ENCODE results near the gene CD84. TPM values are rescaled to one million over a fixed set of nuclear protein-coding genes. Genes with fewer than 3 reads are reported as not detected.
"Not testable (repeated sequence)": the region's sequence is repeated elsewhere in the genome, so short reads cannot be mapped to it uniquely, and the experiment has no call there.

Gene CD84, protein sequence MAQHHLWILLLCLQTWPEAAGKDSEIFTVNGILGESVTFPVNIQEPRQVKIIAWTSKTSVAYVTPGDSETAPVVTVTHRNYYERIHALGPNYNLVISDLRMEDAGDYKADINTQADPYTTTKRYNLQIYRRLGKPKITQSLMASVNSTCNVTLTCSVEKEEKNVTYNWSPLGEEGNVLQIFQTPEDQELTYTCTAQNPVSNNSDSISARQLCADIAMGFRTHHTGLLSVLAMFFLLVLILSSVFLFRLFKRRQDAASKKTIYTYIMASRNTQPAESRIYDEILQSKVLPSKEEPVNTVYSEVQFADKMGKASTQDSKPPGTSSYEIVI
- total RNA-seq (2014; rRNA removed; shearing (Covaris generic)) = not detected in 2 replicates
- polyA plus RNA-seq (2015; cell fraction: cytosol; rRNA removed) = not detected in 2 replicates
- not detected in 2 replicates for polyA plus RNA-seq (2015; cell fraction: nucleus; rRNA removed)

DNA sequence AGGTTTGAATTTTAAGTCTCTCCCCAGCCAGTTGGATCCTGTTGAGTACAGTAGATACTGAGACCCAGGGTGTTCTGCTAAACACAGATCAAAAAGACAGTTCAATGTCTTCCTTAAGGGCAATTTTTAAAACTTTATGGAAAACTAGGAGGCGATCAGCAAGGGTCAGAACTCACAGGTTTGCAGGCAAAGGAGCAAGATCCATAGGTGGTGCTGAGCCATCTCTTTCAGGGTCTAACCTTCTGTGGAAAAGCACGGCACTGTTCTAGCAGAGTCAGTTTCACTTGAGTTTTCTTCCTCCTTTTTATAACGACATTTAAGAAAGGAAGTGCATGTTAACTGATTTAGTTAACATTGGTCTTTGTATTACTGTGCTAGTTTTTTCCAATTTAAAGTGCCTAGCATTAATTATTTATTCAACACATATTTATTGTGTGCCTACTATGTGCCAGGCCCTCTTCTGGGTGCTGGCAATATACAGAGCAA lies at the start of gene CD84:
TSS of gene CD84 (minus strand) at position 281 of the 486 bp plus-strand sequence. CDS start at position 222, 59 bp downstream.
- DNase-seq (ENCODE audit: low read depth) = no peak

DNA sequence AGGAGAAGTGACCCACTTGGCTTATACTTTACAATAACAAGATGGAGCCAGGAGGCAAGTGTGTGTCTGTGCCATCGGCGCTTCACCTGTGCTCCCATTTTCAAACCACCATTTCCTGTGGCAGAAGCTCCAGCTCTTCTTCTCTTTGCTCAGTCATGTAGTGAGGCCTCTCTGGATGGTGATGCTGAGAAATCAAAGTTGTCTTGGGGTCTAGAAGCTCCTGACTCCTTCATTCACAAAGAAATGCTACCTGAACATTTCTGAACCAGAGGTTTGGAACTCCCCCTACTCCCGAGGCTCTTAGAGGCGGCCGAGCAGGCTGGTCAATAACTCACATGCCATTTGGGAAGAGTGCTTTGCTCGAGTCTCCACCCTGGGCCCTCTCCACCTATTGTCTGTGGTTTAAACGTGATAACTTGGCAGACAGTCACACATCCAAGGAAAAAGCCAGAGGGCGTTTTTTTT lies 49.5 kb upstream of the CD84 start:
- no peak for DNase-seq (ENCODE audit: low read depth)

DNA sequence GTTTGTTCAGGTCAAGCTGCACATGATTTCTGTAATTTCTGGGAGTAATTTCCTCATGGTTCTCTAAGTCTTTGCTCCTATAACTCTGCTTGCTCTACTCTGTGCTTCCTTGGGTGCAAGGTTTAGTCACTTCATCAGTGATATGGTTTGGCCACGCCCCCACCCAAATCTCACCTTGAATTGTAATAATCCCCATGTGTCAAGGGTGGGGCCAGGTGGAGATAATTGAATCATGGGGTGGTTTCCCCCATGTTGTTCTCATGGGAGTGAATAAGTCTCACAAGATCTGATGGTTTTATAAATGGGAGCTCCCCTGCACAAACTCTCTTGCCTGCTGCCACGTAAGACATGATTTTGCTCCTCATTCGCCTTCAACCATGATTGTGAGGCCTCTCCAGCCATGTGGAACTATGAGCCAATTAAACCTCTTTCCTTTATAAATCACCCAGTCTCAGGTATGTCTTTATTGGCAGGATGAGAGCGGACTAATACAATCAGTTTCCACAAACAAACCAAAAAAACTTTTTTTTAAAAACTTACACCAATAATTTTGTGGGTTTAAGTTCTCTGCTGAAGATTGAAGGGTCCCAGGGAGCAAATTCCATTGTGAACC lies 48.5 kb upstream of the CD84 start:
- DNase-seq (ENCODE audit: low read depth) = not testable (repeated sequence)

DNA sequence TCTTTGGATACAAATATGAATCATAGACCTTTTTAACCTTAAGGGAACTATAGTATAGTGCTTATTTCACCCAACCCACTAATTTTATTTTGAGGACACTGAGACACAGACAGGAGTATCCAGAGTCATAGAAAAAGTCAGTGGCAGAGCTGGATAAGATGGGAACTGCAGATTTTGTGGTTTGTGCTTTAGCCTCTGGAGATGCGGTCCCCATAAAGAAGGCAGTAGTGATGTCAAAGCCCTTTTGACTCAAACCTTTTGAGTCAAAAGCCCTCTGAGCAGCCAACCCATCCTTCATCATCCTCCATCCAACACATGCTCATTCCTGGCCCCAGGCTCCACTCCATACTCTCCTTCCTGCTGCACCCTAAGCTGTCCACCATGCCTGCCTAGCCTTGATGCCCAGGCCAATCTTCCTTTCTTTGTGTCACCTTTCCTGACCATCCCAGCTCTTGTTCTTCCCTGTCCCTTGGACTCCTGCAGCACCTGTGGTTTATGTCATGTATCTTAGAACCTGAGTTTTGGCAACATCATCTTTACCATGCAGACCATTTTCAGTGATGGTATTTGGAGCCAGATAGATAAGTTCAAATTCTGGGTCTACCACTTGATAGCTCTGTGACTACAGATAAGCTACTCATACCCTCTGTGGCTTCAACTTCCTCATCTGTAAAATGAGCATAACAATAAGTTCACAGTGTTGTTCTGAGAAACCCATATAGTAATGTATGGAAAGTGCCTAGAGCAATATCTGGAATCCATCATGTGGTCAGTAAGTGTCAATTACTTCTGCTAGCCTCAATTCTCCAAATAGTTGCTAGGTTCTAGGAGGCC lies 47.4 kb upstream of the CD84 start:
- DNase-seq (ENCODE audit: low read depth) = no peak

DNA sequence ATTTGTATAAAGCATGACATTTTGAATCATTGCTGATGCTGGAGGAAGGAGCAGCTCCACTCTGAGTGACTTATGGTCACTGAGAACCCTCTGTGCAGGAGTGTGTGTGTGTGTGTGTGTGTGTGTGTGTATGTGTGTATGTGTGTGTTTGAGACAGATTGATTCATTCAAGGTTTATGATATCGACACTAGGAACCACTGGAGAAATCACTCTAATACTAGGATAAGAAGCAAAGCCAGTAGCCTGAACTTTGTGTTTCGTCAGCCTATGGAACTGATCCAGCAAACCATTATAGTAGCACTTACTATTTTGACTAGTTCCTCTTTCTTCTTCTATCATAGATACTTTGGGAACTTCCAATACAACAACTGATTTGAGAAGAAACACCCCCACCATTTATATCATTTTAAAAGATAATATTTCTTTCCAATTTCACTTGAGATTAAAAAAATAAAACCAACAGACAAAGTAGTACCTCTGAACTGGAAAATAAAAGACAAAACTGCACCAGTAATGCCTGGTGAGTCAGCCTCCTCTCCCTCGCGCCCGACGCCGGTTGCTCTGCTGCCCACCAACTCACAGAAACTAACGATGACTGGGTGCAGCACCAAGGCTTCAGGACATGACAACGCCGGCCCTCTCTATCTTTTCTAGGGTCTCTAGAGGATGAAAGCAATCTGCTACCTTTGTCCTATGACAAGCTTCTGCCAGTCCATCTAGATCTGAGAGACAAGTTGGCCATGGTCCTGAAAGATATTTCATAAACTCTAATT lies 46.6 kb upstream of the CD84 start:
- peak; percentile 29 for DNase-seq (ENCODE audit: low read depth)

DNA sequence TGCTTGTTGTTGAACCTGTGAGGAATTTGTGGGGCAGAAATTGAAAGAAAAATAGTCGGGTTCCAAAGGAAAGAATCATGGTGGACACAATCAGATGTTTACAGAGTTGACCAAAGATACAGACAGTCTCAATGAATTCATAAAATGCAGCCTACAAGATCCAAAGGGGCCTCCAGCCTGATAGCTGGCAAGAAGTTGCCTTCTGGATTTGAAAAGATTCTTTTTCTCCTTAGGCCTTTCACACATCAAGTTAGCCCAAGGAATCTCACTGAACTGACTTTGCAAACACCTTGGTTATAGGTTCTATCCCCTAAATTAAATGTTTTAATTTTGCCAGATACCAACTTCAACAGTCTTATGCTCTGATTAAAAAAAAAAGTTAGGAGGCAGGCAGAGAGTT lies 46.0 kb upstream of the CD84 start:
- DNase-seq (ENCODE audit: low read depth) = no peak

DNA sequence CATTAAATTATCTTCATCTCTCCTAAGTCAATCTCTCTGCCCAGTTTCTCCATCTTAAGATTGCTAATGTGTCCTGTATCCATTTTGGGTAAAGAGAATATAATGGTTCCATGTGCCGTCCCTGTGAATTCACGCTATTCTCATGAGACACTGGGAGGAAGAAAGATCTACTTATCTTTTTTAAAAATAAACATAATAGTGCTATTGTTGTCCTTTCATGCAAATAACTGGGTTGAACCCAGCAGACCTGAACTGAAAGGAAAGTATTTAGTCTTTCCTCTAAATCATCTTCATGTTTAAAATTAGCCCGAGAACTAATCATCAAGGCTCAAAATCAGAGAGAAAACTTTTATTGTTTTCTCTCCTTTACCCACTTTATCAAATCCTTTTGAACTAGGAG lies 45.2 kb upstream of the CD84 start:
- DNase-seq (ENCODE audit: low read depth) = no peak

DNA sequence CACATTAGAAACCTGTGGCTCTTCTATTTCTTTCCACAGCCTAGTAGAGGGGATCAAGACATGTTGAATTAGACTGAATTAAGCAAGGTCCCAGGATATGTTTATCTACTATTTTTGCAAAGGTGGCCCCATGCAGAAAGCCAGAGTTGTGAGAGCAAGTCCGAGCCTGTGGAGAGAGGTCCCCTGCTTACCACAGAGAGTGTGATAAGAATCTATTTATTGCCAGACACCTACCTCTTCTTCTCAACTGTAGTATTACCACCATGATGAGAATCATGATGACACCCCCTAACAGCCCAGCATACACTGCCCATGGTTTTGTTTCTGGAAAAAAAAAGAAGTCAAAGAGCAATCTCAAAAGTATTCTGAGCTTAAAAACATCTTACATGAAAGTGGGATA lies 44.6 kb upstream of the CD84 start:
- no peak for DNase-seq (ENCODE audit: low read depth)

DNA sequence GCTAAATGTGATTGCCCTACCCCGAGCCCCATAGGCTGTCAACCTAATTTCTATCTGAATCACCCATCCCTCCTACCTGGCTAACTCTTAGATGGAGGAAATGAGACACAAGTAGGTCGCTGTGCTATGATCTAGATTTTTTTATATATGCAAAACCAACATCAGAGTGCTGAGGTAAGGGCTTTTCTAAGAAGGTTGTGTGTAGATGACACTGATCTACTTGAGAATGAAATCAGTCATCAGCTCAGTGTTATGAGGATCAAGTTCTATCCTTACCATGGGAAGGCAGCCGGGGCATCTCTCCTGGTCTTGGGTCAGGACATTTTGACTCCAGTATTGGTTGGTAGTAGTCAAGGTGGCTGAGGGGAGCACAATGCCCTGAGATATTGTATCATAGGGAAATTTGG lies 43.9 kb upstream of the CD84 start:
- DNase-seq (ENCODE audit: low read depth) = no peak

DNA sequence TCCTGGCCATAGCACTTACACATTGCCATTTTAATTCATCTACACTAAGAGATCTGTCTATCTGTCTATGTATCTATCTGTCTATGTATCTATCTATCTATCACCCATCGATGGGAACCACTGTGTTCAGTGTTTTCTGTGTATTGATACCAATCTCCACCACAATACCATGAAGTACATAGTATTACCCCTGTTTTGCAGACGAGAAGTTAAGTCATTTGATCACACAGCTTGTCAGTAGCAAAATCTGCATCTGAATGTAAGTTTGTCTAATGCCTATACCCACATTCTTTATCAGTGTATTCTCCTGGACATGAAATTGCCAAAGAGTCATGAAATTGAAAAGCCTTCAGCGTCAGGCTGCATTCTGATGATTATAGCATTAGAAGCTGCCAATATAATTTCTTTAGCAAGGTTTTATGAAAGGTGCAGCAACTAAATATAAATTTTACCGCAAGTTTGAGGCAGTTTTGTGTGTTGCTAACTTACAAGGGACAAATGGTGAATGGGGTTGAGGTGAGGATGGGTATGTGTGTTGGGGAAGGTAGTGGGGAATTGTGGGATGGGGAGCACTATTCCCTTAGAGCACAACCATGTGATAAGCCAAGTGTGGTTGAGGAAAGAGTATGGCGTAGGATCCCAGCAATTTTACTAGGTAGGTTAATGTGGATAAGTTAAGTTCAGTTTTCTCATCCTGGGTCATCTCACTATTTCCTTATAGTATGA lies 43.4 kb upstream of the CD84 start:
- no peak for DNase-seq (ENCODE audit: low read depth)

DNA sequence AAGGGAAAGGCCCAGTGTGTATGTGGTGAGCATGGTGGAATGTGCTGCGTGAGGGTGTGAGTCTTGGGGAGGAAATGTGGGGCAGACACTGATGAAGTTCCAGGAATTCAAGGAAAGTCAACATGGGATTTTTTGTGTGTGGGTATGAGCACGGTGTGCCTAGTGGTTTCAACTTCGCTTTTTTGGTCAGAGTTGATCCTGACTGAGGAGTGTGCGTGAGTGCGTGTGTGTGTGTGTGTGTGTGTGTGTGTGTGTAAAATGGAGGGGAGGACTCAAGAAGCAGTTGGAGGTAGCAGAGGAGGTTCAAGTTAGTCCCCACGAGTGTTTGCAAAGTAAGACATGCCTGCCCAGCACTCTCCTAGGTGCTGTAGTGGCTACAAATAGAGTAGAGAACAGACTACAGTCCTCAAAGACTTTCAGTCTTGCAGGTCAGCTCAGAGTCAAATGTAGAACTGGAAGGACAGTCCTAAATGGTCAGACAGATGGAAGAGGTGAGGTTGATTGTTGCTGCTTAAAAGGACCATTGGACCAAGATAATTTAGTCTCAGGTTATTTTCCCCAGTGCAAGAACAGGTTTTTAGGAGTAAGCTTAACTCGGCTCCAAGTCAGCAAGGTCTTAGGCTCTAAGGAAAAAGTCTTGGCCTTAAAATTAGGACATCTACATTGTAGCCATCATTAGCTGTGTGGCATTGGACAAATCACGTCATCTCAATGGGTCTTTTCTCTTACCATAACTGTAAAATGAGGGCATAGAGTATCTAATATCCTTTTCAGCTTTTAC lies 42.5 kb upstream of the CD84 start:
- no peak for DNase-seq (ENCODE audit: low read depth)

DNA sequence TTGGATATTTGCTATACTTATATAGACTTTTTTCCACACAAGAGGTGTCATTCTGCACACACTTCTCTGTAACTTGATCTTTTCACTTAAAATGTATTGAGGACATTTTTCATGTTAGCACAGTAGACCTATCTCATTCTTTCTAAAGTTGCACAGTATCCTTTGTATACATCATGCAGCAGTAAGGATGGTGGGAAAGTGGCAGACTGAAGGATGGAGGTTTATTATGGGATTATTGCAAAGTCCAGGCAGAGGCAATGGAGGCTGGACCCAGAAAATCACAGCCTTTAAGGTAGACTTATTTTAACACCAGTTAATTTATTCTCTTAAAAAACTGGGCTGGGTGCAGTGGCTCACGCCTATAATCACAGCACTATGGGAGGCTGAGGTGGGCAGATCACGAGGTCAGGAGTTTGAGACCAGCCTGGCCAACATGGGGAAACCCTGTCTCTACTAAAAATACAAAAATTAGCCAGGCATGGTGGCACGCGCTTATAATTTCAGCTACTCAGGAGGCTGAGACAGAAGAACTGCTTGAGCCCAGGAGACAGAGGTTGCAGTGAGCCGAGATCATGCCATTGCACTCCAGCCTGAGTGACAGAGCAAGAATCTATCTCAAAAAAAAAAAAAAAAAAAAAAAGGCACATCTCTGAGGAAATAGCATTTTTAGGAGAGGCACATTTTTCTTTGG lies 41.8 kb upstream of the CD84 start:
- DNase-seq (ENCODE audit: low read depth) = no peak

DNA sequence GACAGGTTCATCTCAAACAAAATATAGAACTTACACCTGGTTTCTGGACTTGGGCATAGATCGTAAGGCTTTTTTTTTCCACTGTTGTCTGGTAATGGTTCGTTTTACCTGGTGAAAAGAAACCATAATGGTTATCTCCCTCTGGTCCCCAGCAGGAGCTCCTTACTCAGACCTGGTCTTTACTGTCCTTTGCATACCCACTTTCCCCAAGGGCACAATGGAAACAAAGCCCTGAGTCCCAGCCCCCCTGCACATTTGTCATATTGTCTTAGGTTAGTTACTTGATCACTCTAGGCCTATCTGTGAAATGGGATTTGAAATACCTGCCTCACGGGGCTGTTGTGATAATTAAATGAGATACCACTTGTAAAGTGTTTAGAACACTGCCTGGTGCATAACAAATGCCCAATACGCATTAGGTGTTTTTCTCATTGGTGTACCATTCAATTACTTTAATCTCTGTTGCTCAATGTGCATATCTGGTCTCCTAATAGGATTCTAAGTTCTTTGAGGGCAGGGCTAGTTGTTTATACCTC lies 40.5 kb upstream of the CD84 start:
- no peak for DNase-seq (ENCODE audit: low read depth)

DNA sequence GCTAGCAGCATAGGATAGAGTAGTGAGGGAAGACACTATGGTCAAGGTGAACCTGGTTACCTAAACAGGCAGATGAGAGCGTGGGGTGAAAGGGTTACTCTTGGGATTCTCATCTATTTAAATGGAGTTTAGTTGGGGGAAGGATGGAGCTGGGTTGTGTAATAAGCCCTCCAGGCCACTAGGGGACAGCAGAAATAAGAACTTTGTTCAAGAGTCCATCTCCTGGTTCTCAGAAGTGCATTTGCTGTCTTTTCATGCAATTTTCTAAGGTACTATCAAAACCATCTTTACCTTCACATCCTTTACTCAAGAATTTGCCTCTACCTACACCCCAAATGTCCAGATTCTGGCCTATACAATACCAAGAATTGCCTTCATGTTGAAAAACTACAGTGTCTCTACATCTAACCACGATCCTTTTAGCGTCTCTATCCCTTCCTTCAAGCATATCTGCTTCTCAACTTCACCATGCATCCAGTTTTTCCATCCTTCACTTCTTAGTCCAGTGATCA lies 39.5 kb upstream of the CD84 start:
- DNase-seq (ENCODE audit: low read depth) = peak; percentile 48

DNA sequence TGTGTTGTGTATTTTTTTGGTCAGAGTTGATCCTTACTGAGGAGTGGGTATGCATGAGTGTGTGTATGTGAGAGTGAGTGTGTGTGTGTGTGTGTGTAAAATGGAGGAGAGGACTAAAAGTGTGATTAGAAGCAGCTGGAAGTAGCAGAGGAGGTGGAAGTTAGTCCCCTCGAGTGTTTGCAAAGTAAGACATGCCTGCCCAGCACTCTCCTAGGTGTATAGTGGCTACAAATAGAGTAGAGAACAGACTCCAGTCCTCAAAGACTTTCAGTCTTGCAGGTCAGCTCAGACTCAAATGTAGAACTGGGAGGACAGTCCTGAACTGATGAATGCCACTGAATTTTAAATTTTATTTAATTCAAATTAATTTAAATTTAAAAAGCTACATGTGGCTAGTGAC lies 39.0 kb upstream of the CD84 start:
- no peak for DNase-seq (ENCODE audit: low read depth)

DNA sequence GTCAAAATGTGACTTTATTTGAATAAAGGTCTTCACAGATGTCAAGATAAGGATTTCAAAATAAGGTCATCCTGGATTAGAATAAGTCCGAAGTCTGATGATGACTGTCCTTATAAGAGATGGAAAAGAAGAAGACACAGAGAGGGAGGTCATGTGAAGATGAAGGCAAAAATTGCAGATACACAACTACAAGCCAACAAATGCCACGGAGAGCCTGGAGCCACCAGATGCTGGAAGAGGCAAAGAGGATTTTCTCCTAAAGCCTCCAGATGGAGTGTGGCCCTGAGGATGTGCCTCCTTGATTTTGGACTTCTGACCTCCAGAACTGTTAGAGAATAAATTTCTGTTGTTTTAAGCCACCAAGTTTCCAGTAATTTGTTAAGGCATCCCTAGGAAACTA lies 36.4 kb upstream of the CD84 start:
- no peak for DNase-seq (ENCODE audit: low read depth)

DNA sequence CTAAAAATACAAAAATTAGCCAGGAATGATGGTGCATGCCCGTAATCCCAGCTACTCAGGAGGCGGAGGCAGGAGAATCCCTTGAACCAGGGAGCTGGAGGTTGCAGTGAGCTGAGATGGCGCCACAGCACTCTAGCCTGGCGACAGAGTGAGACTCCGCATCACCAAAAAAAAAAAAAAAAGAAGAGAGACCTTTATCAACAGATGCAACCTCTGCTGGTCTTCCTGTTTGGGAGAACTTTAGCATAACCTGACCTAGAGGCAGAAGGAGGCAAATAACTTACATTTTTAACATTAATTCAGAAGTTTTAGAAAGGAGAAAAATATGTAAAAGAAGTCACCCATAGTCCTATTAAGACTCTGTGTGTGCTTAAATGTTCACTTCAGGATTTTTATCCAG lies 35.1 kb upstream of the CD84 start:
- no peak for DNase-seq (ENCODE audit: low read depth)

DNA sequence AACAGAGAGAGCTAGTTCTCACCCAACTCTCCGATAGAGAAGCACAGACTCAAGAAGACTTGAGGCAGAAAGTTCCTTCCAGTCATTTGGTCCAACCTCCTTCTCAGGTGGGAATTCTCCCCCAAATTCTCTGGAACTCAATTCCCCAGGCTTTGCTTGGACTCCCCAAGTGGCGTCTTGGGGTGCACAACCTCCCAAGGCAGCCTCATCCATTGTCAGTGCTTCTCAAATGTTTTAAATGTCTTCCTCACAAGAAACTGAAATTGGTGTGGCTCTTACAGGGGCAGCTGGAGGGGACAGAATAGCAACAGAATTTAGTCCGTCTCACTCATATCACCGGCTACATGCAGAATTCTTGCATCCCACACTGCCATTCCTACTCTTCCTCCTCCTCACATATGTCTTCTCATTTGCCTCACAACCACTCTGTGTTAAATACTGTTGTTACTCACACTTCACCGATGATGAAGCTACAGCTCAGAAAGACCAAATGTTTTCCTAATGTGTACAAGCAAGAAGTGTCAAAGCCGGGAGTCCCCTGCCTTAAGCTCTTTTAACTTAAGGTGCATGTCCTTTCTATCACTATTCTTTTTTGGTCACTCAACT lies 33.4 kb upstream of the CD84 start:
- no peak for DNase-seq (ENCODE audit: low read depth)
